HepG2 (cell line): ENCODE results near the gene COL9A3. TPM values are rescaled to one million over a fixed set of nuclear protein-coding genes. Genes with fewer than 3 reads are reported as not detected.

Experiments used
- ADNP ChIP-seq: sonication (generic); formaldehyde crosslinking; IDR thresholded peaks from 2 replicates; pipeline ENCODE4 v1.4.0; 2020; ENCODE audit warnings: missing genetic modification reagents
- ATF7 ChIP-seq, 2 experiments: fragments of 450-650 bp in 1 of 2; sonication (generic) in 1 of 2; formaldehyde crosslinking in 1 of 2; IDR thresholded peaks; 2 replicates each; pipeline versions ENCODE4 v1.4.0 to v1.6.1; 2016 to 2020; ENCODE audit warnings: antibody characterized with exemption in 1 of 2, mild to moderate bottlenecking in 1 of 2, missing genetic modification reagents in 1 of 2
- KLF16 ChIP-seq, 2 experiments: sonication (generic) in 1 of 2; formaldehyde crosslinking in 1 of 2; IDR thresholded peaks; 2 replicates each; pipeline versions ENCODE4 v1.6.1 to v1.8.0; 2016 to 2023; ENCODE audit warnings: missing genetic modification reagents in 2 of 2, missing compliant biosample characterization in 1 of 2
- MAFK ChIP-seq, 2 experiments: IDR thresholded peaks in 1 of 2; conservative IDR thresholded peaks in 1 of 2; 2 replicates each; pipeline ENCODE4 v1.6.1; 2011; ENCODE audit warnings: improper control_type of control experiment in 2 of 2, low read length in 2 of 2
- MXI1 ChIP-seq: IDR thresholded peaks from 3 replicates; pipeline ENCODE4 v1.6.1; 2012; ENCODE audit warnings: low read depth, low read length, inconsistent platforms, borderline replicate concordance
- NFE2L1 ChIP-seq: sonication (generic); formaldehyde crosslinking; IDR thresholded peaks from 2 replicates; pipeline ENCODE4 v1.4.0; 2020; ENCODE audit warnings: missing genetic modification reagents, mild to moderate bottlenecking, borderline replicate concordance
- PAWR ChIP-seq: sonication (generic); formaldehyde crosslinking; IDR thresholded peaks from 2 replicates; pipeline ENCODE4 v1.4.0; 2020; ENCODE audit warnings: missing genetic modification reagents, mild to moderate bottlenecking, borderline replicate concordance
- PHF8 ChIP-seq: sonication (generic); formaldehyde crosslinking; IDR thresholded peaks from 2 replicates; pipeline ENCODE4 v1.5.0; 2020; ENCODE audit warnings: missing genetic modification reagents
- RCOR2 ChIP-seq: IDR thresholded peaks from 2 replicates; pipeline ENCODE4 v1.6.1; 2016; ENCODE audit warnings: missing biosample characterization, missing genetic modification reagents
- REXO4 ChIP-seq: sonication (generic); formaldehyde crosslinking; IDR thresholded peaks from 2 replicates; pipeline ENCODE4 v1.8.0; 2022; ENCODE audit warnings: missing genetic modification reagents, mild to moderate bottlenecking, borderline replicate concordance
- RFXAP ChIP-seq: sonication (generic); formaldehyde crosslinking; IDR thresholded peaks from 2 replicates; pipeline ENCODE4 v1.4.0; 2020; ENCODE audit warnings: missing genetic modification reagents, borderline replicate concordance
- SP5 ChIP-seq: IDR thresholded peaks from 2 replicates; pipeline ENCODE4 v1.6.1; 2016; ENCODE audit warnings: low read depth, borderline replicate concordance
- SPEN ChIP-seq: sonication (generic); formaldehyde crosslinking; IDR thresholded peaks from 2 replicates; pipeline ENCODE4 v1.5.1; 2020; ENCODE audit warnings: low read depth, mild to moderate bottlenecking, missing genetic modification reagents
- YEATS4 ChIP-seq: sonication (generic); formaldehyde crosslinking; IDR thresholded peaks from 2 replicates; pipeline ENCODE4 v1.4.0; 2020; ENCODE audit warnings: missing genetic modification reagents, borderline replicate concordance
- ZIK1 ChIP-seq: sonication (generic); formaldehyde crosslinking; IDR thresholded peaks from 2 replicates; pipeline ENCODE4 v1.5.0; 2020; ENCODE audit warnings: mild to moderate bottlenecking, low read depth, missing genetic modification reagents, borderline replicate concordance
- ZSCAN22 ChIP-seq: sonication (generic); formaldehyde crosslinking; IDR thresholded peaks from 2 replicates; pipeline ENCODE4 v1.4.0; 2020; ENCODE audit warnings: mild to moderate bottlenecking, missing genetic modification reagents
- polyA plus RNA-seq, 8 experiments: library from polyadenylated mRNA; depleted of rRNA in 3 of 8; stranded (reverse) in 7 of 8; unstranded in 1 of 8; fragments of >200 nt; fragmentation: Illumina TruSeq in 4 of 8; extraction: Trizol in 4 of 8; gene quantifications; 2 replicates each; pipeline versions ENCODE4 v1.2.1 to v1.2.3, GENCODE V29; 2011 to 2016; ENCODE audit warnings: low read depth in 4 of 8, missing spikeins in 1 of 8, mixed read lengths in 1 of 8; ENCODE audit not compliant: insufficient read depth in 1 of 8
- total RNA-seq, 5 experiments: library from RNA; depleted of rRNA; stranded (reverse); fragments of >200 nt; fragmentation: Illumina TruSeq; extraction: Trizol; gene quantifications; 2 replicates each; pipeline ENCODE4 v1.2.3, GENCODE V29; 2016; ENCODE audit warnings: low read depth in 1 of 5
- TF ChIP-seq, protein P1 (sequence below): sonication (generic); formaldehyde crosslinking; IDR thresholded peaks from 2 replicates; pipeline ENCODE4 v1.8.0; 2022; ENCODE audit warnings: missing genetic modification reagents, mild to moderate bottlenecking, inconsistent platforms, borderline replicate concordance
- TF ChIP-seq, protein P2 (sequence below): sonication (generic); formaldehyde crosslinking; IDR thresholded peaks from 2 replicates; pipeline ENCODE4 v1.4.0; 2020; ENCODE audit warnings: mild to moderate bottlenecking, missing genetic modification reagents
- TF ChIP-seq, protein P3 (sequence below): sonication (generic); formaldehyde crosslinking; IDR thresholded peaks from 2 replicates; pipeline ENCODE4 v1.8.0; 2023; ENCODE audit warnings: mild to moderate bottlenecking, missing genetic modification reagents
- TF ChIP-seq, protein P4 (sequence below): sonication (generic); formaldehyde crosslinking; IDR thresholded peaks from 2 replicates; pipeline ENCODE4 v1.4.0; 2020; ENCODE audit warnings: missing genetic modification reagents, borderline replicate concordance
- TF ChIP-seq, protein P5 (sequence below): IDR thresholded peaks from 2 replicates; pipeline ENCODE4 v1.6.1; 2012; ENCODE audit warnings: low read depth, low read length, improper control_type of control experiment

Gene COL9A3
- total and polyA plus RNA-seq, 2 of the 13 experiments (the other 11 are each of a cell fraction or from before 2014, with no cell fraction given) = 155 to 204 TPM

DNA sequence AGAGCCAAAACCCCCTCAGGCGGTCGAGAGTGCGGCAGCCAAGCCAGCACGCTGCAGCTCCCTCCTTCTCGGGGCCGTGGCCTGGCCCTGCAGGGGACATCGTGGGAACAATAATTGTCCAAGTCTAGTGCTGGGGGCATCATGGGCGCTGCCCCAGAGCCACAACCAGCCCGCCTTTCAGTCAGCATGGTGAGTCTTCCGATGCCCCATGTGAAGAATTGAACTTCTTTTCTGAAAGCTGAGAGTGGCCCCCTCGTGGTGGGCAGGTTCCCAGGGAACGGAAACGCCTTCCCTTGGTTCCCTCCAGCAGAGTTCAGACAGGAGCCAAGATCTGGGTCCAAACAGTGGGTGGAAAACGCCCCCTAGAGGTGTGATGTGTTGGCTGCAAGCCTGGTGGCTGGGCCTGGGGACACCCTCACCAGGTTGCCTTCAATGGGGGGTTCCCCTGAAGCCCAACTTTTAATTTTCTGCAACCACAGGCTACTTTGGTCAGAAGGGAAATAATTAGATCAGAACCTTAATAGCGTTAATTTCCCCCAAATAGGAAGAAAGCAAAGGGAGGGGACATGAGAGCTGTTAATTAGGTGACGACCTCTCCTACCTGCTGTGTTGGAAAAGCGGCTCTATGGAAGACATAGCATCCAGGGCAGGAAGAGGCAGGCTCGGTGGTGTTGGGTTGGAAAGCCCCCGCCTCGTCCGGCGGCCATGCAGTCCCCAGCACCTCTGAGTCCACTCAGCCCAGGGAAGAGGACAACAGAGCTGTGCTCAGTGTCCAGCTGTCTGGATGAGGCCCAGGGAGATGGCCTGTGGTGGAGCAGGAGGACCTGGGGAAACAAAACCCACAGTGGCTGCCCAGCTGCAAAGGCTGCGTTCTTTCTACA, 25.3 kb upstream of the COL9A3 start (continued):
- TF ChIP-seq, protein P1, sequence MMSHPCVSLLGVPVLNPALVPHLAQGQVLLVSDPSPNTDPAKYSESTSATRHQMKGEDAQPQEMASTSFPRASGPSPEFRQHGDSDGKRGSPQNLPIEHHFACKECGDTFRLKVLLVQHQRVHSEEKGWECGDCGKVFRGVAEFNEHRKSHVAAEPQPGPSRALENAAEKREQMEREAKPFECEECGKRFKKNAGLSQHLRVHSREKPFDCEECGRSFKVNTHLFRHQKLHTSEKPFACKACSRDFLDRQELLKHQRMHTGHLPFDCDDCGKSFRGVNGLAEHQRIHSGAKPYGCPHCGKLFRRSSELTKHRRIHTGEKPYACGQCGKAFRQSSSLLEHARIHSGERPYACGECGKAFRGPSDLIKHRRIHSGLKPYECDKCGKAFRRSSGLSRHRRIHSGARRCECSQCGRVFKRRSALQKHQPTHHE = peak; percentile 90
- TF ChIP-seq MAFK (conservative IDR thresholded peaks at IDR 0.05 in 1 of 2, IDR thresholded peaks at IDR 0.05 in 1 of 2; ENCODE audit: low read length in 2 of 2) = no peak
- TF ChIP-seq ATF7 (IDR thresholded peaks at IDR 0.05) = no peak
- no peak for TF ChIP-seq ATF7 (CRISPR knock-in tag; IDR thresholded peaks at IDR 0.05)
- TF ChIP-seq MXI1 = peak; percentile 29; the same call in 1 of the 3 replicates
- peak; percentile 68; the same call in 1 of the 2 replicates for TF ChIP-seq SPEN (CRISPR knock-in tag)
- no peak for TF ChIP-seq REXO4 (CRISPR knock-in tag)
- TF ChIP-seq KLF16 (CRISPR knock-in tag; IDR thresholded peaks at IDR 0.05) = peak in 1 of 2 experiments; percentile 84; a peak in 2 of 4 replicates
- peak; percentile 44; the same call in 1 of the 2 replicates for TF ChIP-seq RFXAP (CRISPR knock-in tag)
- no peak for TF ChIP-seq NFE2L1 (CRISPR knock-in tag)
- TF ChIP-seq ZIK1 = no peak
- TF ChIP-seq RCOR2 (CRISPR knock-in tag) = peak; percentile 55; the same call in 1 of the 2 replicates
- TF ChIP-seq, protein P2, sequence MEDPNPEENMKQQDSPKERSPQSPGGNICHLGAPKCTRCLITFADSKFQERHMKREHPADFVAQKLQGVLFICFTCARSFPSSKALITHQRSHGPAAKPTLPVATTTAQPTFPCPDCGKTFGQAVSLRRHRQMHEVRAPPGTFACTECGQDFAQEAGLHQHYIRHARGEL (CRISPR knock-in tag) = no peak
- TF ChIP-seq, protein P3, sequence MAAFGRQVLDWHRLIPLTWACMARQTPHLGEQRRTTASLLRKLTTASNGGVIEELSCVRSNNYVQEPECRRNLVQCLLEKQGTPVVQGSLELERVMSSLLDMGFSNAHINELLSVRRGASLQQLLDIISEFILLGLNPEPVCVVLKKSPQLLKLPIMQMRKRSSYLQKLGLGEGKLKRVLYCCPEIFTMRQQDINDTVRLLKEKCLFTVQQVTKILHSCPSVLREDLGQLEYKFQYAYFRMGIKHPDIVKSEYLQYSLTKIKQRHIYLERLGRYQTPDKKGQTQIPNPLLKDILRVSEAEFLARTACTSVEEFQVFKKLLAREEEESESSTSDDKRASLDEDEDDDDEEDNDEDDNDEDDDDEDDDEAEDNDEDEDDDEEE = peak; percentile 52; the same call in 1 of the 2 replicates
- peak; percentile 26; the same call in 1 of the 2 replicates for TF ChIP-seq YEATS4 (CRISPR knock-in tag)
- TF ChIP-seq, protein P4, sequence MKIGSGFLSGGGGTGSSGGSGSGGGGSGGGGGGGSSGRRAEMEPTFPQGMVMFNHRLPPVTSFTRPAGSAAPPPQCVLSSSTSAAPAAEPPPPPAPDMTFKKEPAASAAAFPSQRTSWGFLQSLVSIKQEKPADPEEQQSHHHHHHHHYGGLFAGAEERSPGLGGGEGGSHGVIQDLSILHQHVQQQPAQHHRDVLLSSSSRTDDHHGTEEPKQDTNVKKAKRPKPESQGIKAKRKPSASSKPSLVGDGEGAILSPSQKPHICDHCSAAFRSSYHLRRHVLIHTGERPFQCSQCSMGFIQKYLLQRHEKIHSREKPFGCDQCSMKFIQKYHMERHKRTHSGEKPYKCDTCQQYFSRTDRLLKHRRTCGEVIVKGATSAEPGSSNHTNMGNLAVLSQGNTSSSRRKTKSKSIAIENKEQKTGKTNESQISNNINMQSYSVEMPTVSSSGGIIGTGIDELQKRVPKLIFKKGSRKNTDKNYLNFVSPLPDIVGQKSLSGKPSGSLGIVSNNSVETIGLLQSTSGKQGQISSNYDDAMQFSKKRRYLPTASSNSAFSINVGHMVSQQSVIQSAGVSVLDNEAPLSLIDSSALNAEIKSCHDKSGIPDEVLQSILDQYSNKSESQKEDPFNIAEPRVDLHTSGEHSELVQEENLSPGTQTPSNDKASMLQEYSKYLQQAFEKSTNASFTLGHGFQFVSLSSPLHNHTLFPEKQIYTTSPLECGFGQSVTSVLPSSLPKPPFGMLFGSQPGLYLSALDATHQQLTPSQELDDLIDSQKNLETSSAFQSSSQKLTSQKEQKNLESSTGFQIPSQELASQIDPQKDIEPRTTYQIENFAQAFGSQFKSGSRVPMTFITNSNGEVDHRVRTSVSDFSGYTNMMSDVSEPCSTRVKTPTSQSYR (CRISPR knock-in tag) = no peak
- TF ChIP-seq ZSCAN22 (CRISPR knock-in tag) = no peak
- TF ChIP-seq, protein P5, sequence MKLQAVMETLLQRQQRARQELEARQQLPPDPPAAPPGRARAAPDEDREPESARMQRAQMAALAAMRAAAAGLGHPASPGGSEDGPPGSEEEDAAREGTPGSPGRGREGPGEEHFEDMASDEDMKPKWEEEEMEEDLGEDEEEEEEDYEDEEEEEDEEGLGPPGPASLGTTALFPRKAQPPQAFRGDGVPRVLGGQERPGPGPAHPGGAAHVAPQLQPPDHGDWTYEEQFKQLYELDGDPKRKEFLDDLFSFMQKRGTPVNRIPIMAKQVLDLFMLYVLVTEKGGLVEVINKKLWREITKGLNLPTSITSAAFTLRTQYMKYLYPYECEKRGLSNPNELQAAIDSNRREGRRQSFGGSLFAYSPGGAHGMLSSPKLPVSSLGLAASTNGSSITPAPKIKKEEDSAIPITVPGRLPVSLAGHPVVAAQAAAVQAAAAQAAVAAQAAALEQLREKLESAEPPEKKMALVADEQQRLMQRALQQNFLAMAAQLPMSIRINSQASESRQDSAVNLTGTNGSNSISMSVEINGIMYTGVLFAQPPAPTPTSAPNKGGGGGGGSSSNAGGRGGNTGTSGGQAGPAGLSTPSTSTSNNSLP = peak; percentile 47; the same call in 1 of the 2 replicates
- TF ChIP-seq PHF8 (CRISPR knock-in tag) = peak; percentile 56
- 0 out of 2 replicates have a peak, but pooled peaks have one; percentile 83 for TF ChIP-seq PAWR (CRISPR knock-in tag)
- no peak for TF ChIP-seq ADNP
- TF ChIP-seq SP5 = peak; percentile 77; the same call in 1 of the 2 replicates
